ENCODE measurements around the gene CCDC78.

Gene CCDC78

GRCh38 chr16:676913-677312 is 49.3 kb downstream of the CCDC78 start:
- DNase-seq: no peak

GRCh38 chr16:676565-676902 is 49.7 kb downstream of the CCDC78 start:
- DNase-seq: no peak

GRCh38 chr16:675884-676564 is 50.2 kb downstream of the CCDC78 start:
- DNase-seq: no peak

GRCh38 chr16:674968-675883 is 51.0 kb downstream of the CCDC78 start, which contains the start of gene RHBDL1:
Gene RHBDL1, plus strand, starts transcription at chr16:675671. Its CDS starts 120 bp downstream, at chr16:675791.
- DNase-seq: no peak

GRCh38 chr16:674214-674881 is 51.9 kb downstream of the CCDC78 start:
- DNase-seq: no peak

GRCh38 chr16:673399-673991 is 52.7 kb downstream of the CCDC78 start:
- no peak for DNase-seq

GRCh38 chr16:672851-673250 is 53.4 kb downstream of the CCDC78 start:
- DNase-seq: no peak
